HL-60 (cell line): Measurements from ENCODE around the gene HMCN1.

Source experiments
- GABPA ChIP-seq: IDR thresholded peaks from 2 replicates; pipeline ENCODE4 v1.6.1; 2012; ENCODE audit warnings: low read depth
- POLR2AphosphoS5 ChIP-seq: IDR thresholded peaks from 2 replicates; pipeline ENCODE4 v1.6.1; 2012; ENCODE audit warnings: low read depth
- REST ChIP-seq: IDR thresholded peaks from 2 replicates; pipeline ENCODE4 v1.6.1; 2012; ENCODE audit warnings: low read depth; ENCODE audit not compliant: insufficient replicate concordance
- SPI1 ChIP-seq: IDR thresholded peaks from 2 replicates; pipeline ENCODE4 v1.6.1; 2012; ENCODE audit warnings: low read depth, mild to moderate bottlenecking, borderline replicate concordance
- TF ChIP-seq, protein P1 (sequence below): IDR thresholded peaks from one replicate; pipeline ENCODE4 v1.5.1; 2011; ENCODE audit warnings: low read length, control low read depth, inconsistent platforms; ENCODE audit not compliant: insufficient read depth

DNA sequence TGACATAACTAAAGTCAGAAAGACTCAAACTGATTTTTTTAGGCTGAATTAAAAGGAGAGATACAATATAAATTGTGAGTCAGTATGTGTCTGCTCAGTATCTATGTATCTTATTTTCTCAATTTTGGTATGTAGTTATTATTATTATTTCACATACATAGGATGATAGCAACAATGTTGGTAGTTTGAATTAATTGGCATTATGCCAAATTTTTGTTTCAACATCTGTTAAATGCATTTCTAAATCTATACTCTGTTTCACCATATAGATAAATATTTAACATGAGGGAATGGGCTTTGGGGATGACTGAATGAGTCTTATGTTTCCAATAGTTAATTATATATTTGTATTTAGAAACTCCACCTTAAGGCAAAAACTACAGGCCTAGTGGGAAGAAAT lies 12.6 kb upstream of the HMCN1 start:
- TF ChIP-seq, protein P1, sequence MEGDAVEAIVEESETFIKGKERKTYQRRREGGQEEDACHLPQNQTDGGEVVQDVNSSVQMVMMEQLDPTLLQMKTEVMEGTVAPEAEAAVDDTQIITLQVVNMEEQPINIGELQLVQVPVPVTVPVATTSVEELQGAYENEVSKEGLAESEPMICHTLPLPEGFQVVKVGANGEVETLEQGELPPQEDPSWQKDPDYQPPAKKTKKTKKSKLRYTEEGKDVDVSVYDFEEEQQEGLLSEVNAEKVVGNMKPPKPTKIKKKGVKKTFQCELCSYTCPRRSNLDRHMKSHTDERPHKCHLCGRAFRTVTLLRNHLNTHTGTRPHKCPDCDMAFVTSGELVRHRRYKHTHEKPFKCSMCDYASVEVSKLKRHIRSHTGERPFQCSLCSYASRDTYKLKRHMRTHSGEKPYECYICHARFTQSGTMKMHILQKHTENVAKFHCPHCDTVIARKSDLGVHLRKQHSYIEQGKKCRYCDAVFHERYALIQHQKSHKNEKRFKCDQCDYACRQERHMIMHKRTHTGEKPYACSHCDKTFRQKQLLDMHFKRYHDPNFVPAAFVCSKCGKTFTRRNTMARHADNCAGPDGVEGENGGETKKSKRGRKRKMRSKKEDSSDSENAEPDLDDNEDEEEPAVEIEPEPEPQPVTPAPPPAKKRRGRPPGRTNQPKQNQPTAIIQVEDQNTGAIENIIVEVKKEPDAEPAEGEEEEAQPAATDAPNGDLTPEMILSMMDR: no peak
- TF ChIP-seq GABPA (no peak), REST (no peak), POLR2AphosphoS5 (no peak), SPI1 (no peak)
